Middle frontal gyrus (tissue), 1 donor: Measurements from ENCODE around the gene MGARP.
"Not testable (repeated sequence)": the region's sequence is repeated elsewhere in the genome, so short reads cannot be mapped to it uniquely, and the experiment has no call there.

Experiments used
- DNase-seq: peaks from one replicate; pipeline ENCODE4 v3.0.0-alpha.2; 2015; ENCODE audit warnings: low spot score; ENCODE audit errors: extremely low spot score

The MGARP gene

GRCh38 chr4:139279760-139280620 is at the start of gene MGARP:
MGARP (minus strand) TSS chr4:139280225; CDS start chr4:139280158, 67 bp downstream.
- DNase-seq = no peak

- no peak for DNase-seq
These were observed 49.7 kb upstream of the MGARP start for GRCh38 chr4:139329665-139330200.

GRCh38 chr4:139324620-139325019 is 44.6 kb upstream of the MGARP start:
- no peak for DNase-seq

- DNase-seq = not testable (repeated sequence)
These were observed 42.5 kb upstream of the MGARP start for GRCh38 chr4:139322541-139322940.

GRCh38 chr4:139322070-139322469 is 42.0 kb upstream of the MGARP start:
- not testable (repeated sequence) for DNase-seq

- DNase-seq = no peak
These were observed 39.5 kb upstream of the MGARP start for GRCh38 chr4:139319571-139319970.

- DNase-seq = no peak
These were observed 37.6 kb upstream of the MGARP start for GRCh38 chr4:139317635-139318034.

- DNase-seq = no peak
These were observed 36.7 kb upstream of the MGARP start for GRCh38 chr4:139316733-139317132.

- DNase-seq = no peak
These were observed 35.2 kb upstream of the MGARP start for GRCh38 chr4:139315221-139315675.

GRCh38 chr4:139314047-139314800 is 34.2 kb upstream of the MGARP start:
- no peak for DNase-seq

- DNase-seq = not testable (repeated sequence)
These were observed 33.4 kb upstream of the MGARP start for GRCh38 chr4:139313414-139313813.

- no peak for DNase-seq
These were observed 32.7 kb upstream of the MGARP start for GRCh38 chr4:139312552-139313332.

- DNase-seq = no peak
These were observed 31.9 kb upstream of the MGARP start for GRCh38 chr4:139311909-139312308.

- DNase-seq = no peak
These were observed 24.9 kb upstream of the MGARP start for GRCh38 chr4:139304920-139305319.

GRCh38 chr4:139301821-139302611 is 22.0 kb upstream of the MGARP start, which contains the start of gene NDUFC1:
NDUFC1 (minus strand) TSS chr4:139302477; CDS start chr4:139295798, 6,679 bp downstream.
- no peak for DNase-seq

GRCh38 chr4:139301113-139301820 is 21.2 kb upstream of the MGARP start, which contains the start of gene NAA15:
NAA15 (plus strand) TSS chr4:139301505; CDS start chr4:139301778, 273 bp downstream.
- DNase-seq = peak; percentile 96

GRCh38 chr4:139300431-139301112 is 20.5 kb upstream of the MGARP start:
- no peak for DNase-seq

- DNase-seq = no peak
These were observed 19.5 kb upstream of the MGARP start for GRCh38 chr4:139299536-139299935.

- DNase-seq = no peak
These were observed 17.0 kb upstream of the MGARP start for GRCh38 chr4:139297001-139297410.
